GM18858 (cell line): ENCODE data around the gene TPPP2.
"Not testable (repeated sequence)": the region's sequence is repeated elsewhere in the genome, so short reads cannot be mapped to it uniquely, and the experiment has no call there.

Experiments
- ATAC-seq: cut with Tn5 transposase; IDR thresholded peaks from one replicate; pipeline ENCODE4 v1.9.1; 2021; ENCODE audit not compliant: unreplicated experiment

The TPPP2 gene

DNA sequence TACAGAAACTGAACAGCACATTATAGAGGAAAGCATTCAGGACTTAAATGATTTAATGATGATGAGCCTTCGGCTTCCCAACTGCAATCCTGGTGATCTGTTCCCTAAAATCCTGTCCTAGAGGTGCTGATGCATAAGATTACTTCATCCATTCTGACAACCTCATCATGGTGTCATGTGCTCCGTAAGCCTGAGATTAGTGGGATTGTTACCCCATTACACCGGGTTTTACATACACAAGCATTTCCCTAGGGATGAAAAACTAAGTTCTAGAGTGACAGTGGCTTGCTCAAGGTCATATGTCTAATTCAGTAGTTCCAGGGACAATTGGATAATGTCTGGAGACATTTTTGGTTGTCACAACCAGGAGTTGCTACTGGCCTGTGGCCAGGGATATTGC is 7.1 kb downstream of the TPPP2 start:
- ATAC-seq: no peak

DNA sequence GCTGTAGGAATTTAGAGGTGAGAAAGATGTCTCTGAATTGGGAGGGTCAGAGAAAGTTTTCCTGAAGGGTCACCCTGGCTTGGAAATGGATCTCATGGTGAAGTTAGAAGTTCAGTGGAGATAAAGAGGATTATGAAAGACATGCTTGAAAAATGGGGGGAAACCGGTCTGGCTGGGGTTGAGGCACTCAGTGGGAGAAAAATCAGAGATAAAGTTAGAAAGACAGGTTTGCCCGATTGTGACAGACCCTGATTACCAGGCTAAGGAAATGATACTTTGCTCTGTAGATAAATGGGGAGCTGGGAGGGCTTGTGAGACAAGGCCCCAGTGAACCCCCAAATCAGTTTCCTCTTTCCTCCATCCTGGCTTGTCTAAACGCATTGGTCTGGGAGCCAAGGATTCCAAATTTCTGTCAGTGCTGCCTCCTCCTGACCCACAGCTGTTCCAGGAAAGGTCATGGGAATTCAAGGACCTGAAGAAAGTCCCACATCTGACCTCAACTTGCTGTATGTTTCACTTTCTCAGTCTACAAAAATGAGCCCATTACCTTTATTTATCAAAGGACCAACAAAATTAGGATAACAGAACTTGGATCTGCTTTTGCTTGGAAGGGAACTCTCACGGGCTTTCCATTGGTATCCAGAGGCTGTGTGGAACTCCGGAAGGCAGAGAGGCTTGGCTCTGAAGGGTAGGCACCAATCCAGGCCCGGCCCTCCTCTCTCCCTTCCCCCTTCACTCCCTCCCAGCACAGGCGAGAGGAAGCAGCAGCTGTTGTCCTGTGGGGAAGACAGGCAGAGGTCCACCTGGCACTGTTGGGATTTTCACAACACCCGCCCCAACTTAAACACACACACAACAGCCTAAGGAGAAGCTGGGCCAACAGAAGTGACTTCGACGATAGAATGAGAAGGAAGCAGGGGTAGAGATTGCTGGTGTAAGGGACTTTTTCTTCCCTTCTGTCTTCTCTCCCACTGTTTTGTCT is 8.7 kb downstream of the TPPP2 start:
- no peak for ATAC-seq

- ATAC-seq: no peak
Observed at GRCh38 chr14:21039585-21040369, 9.8 kb downstream of the TPPP2 start.

- no peak for ATAC-seq
Observed at GRCh38 chr14:21040370-21040925, 10.4 kb downstream of the TPPP2 start.

DNA sequence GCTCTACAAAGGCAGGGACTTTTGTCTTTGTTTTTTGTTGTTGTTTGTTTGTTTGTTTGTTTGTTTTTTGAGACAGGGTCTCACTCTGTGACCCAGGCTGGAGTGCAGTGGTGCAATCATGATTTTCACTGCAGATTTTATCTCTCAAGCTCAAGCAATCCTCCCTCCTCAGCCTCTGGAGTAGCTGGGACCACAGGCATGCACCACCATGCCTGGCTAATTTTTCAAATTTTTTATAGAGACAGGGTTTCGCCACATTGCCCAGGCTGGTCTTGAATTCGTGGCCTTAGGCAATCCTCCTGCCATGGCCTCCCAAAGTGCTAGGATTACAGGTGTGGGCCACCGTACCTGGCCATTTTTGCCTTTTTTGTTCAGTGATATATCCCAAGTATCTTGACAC is 10.9 kb downstream of the TPPP2 start:
- not testable (repeated sequence) for ATAC-seq

DNA sequence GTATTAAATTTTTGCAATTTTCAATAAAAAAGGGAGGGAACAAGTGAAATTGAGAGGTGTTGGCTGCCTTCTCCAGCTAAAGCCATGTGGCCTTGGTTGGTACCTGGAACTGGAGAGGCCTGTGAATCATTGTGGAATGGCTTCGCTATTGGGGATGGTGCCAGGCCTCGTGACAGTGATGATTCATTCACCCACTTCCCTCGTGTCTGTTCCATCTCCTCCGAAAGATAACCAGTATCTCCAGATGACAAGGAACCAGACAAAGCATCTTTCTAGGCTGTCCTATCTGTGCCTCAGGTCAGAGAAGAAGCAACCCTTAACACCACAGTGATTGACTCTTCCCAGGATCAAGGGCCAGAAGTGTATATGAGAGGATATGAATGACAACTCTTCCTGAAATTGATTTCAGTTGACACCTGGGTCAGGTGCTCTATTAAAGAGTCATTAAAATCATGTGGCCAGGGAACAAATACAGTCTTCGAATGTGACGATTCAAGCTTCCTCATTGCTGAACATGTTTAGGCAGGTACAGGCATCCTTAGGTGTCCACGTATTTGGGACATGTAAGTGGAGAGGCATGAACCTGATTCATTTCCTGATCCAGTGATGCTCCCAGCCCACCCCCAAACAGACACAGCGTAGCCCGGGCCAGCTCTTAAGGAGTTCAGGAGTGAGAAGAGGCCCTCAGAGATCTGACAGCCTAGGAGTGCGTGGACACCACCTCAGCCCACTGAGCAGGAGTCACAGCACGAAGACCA is 11.8 kb downstream of the TPPP2 start, which contains the start of gene RNASE7:
RNASE7 (plus strand) TSS at position 687 of the 758 bp plus-strand sequence. CDS start 631 bp downstream, outside the sequence.
- ATAC-seq: no peak

- no peak for ATAC-seq
Observed at GRCh38 chr14:21042918-21043317, 12.9 kb downstream of the TPPP2 start.

GRCh38 chr14:21043387-21043973 is 13.5 kb downstream of the TPPP2 start:
- no peak for ATAC-seq

GRCh38 chr14:21043974-21044618 is 14.1 kb downstream of the TPPP2 start:
- no peak for ATAC-seq

DNA sequence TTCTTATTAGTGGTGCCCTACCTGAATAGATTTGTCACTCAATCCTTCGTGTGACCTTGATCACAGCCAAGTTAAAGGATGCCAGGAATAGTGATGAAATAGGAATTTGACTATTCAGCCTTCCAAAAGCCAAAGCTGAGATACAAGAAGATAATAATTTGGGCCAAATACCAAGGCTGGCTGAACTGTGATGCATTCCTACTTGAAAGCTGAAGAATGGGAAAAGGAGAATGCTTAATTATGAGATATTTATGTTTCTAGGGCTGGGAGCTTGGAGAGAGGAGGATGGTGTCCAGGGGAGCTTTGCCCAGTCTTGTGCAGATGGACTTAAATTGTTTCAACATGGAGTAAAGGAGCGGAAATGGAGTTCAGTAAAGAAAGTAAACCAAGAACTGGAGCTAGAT is 17.4 kb downstream of the TPPP2 start:
- ATAC-seq: no peak

DNA sequence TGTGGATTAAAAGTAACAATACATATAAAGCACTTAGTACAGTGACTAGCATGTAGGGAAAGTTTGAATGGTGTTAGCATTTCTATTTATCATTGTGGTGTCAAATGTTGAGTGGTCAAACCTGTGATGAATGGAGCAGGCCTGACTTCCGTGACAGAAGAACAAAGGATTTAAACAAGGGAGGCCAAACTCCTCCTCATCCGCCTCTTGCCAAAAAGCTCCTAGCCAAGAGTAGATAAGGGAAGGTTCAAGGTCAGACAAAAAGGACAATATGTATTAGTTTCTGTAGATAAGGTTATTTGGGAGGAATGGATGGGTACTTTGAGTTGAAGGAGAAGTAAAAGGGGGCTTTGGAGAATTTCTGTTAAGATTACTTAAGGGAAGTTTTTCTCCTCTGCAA is 18.6 kb downstream of the TPPP2 start:
- no peak for ATAC-seq

DNA sequence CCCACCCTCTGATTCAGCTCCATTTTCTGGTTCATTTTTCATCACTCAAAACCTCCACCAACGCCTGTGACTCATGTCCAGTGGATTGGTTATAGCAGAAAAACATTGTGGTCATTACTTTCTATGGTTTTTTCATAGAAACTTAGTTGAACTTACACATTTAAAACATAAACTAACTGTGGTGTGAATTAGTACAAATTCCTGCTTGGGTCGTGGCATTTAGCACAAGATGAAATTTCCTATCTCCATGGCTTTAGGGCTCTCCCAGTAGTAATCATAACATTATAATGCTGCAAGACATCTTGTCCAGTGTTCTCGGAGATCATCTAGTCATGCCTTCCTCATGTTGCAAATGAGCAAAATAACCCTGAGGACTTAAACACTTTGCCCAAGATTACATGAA is 19.3 kb downstream of the TPPP2 start:
- ATAC-seq: no peak

DNA sequence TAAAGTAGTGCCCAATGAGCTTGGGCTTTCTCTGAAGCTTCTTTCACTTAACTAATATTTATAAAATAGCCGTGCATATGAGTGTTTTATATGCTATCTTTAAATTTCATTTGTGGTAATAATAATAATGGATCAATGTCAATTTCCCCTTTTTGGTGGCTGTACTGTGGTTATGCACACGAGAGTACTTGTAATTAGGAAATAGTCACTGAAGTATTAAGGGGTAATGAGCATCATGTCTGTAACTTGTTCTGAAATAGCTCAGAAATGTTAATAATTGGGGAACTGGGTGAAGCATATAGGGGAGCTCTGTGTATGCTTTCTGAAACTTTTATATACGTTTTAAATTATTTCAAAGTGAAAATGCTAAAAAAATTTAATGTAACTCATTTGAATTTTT is 20.6 kb downstream of the TPPP2 start:
- ATAC-seq: no peak

DNA sequence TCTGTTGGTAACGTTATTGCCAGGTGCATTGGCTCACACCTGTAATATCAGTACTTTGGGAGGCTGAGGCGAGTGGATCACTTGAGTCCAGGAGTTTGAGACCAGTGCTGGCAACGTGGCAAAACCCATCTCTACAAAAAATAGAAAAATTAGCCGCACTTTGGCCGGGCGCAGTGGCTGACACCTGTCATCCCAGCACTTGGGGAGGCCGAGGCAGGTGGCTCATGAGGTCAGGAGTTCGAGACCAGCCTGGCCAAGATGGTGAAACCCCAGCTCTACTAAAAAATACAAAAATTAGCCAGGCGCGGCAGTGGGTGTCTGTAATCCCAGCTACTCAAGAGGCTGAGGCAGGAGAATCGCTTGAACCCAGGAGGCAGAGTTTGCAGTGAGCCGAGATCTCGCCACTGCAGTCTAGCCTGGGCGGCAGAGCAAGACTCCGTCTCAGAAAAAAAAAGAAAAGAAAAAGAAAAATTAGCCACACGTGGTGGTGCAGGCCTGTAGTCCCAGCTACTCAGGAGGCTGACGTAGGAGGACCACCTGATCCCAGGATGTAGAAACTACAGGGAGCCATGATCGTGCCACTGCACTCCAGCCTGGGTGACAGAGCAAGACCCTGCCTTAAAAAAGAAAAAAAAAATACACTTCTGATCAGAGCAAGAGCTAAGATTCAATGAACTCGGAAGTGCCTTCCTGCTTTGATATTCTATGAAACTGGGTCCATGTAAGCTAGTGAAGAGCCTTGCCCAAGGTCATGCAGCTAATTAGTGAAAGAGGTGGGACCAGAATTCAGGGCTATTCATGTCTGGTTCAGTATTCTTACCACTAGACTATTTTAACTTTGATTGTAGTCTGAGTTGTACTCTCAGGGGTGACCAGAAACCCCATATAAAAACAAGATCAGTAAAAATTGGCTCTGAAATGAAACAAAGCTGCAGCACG is 23.4 kb downstream of the TPPP2 start:
- no peak for ATAC-seq

DNA sequence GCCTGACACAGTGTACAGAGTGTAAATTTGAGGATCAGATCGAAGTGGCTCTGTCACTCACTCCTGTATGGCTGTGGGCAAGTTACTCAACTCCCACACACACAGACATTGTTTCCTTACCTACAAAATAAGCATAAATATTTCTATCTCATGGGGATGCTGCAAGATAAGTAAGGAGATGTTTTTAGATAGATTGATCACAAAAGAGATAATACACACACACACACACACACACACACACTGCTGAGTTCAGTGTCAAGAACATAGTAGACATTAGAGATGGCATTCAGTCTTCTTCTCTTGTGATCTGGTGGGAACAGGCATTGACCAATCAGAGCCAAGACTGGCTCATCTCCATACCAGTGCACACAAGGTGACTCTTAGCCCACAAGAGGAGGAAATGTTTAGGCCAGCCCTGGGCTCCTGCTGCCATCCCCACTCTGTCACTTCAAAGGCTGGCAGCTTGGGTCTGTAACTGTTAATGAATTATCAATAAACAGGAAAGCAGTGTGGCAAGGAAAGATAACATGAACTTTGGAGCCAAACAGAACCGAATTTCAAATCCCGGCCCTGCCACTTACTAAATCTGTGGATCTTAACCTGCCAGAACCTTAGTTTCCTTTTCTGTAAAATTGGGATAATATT is 24.2 kb downstream of the TPPP2 start:
- no peak for ATAC-seq

GRCh38 chr14:21054768-21055145 is 24.7 kb downstream of the TPPP2 start:
- no peak for ATAC-seq

DNA sequence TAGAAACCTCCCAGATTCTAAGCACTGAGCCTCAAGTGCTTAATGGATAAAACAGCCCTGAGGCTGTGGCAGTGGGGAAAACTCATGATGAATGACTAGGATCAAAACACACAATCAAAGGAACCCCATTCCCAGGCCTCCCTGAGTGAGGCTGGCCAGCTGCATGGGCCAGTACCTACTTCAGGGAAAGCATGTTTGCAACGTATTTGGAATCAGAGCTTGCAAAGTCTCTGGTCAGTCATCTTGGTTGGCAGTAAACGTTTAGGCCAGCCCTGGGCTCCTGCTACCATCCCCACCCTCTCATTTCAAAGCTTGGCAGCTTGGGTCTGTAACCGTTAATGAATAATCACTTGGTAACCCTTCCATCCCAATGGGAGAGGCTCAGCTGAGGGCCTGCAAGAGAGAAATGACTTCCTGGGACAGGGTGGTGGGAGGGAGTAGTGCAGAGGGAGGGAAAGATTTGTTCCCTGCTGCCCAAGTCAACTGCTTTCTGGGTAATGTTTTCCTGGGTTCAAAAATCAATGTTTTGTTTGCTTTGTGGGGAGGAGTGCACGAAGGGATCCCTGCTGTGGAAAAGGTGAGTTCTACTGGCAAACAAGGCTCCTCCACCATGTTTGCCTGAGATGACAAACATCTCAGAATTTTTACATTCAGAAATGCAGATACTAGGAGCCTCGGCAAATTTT is 25.6 kb downstream of the TPPP2 start:
- no peak for ATAC-seq
